Measurements from ENCODE around the gene LUM.

LUM gene

DNA sequence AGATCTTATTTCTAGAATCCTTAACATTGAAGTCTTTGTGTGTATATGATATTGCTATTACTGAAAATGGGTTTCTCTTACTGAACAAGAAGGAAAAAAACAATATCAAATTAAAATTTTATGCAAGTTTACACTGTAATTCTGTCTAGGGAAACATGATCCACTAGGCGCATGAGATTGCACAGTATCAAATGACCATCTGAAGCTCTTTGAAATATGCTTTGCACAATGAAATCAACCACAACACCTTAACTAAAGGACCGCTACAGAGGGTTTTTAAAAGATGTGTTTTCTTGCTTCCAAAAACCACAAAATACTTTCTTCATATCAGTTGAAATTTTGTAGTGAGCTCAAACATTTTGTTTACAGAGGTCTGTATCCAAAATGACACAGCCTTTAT is 38.4 kb downstream of the LUM start:
- DNase-seq, result no peak

GRCh38 chr12:91070936-91071335 is 40.4 kb downstream of the LUM start:
- DNase-seq, result no peak

DNA sequence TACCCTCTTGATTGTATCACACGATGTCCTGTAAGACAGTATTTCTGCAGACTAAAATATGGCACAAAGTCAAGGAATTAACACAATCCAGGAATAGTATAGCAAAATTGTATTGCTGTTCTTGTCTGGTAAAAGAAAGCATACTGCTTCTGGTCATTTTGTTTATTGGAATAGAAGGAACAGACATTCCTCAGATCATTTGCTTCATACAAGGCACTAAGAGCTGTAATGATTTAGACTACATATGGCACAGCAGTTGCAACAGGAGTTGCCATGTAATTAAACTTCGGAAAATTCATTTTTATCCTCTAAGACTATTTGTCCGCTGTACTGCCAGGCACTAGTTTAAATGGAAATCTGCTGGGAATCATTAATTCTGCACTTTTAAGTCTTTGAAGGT is 45.9 kb downstream of the LUM start:
- DNase-seq, result no peak

GRCh38 chr12:91064640-91065039 is 46.7 kb downstream of the LUM start:
- DNase-seq, result no peak

- DNase-seq, result no peak
These were observed 50.2 kb downstream of the LUM start for GRCh38 chr12:91061091-91061490.

DNA sequence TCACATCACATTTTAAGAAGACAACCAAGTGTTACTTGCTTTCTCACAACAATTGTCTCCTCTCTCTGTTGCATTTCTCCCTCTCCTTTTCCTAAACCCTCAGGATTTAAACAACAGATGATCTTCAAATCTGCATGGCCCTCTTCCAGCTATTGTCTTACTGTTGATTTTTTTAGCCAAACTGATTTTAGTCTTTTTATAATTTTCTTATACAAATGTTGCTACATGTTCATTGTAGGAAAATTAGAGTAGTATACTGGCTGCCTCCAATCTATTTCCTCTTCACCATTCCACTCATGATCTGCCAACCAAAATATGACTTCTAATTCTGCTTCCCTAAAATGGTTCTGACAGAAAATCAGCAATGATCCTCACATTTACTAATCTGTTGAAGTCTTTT is 52.1 kb downstream of the LUM start:
- DNase-seq, result no peak

GRCh38 chr12:91058786-91059185 is 52.5 kb downstream of the LUM start:
- no peak for DNase-seq

GRCh38 chr12:91057368-91058165 is 53.7 kb downstream of the LUM start, which contains the start of gene KERA:
Gene KERA, minus strand, starts transcription at chr12:91058024. Its CDS starts 1,743 bp downstream, at chr12:91056281.
- DNase-seq, result no peak

- DNase-seq, result no peak
These were observed 54.8 kb downstream of the LUM start for GRCh38 chr12:91056488-91056887.

GRCh38 chr12:91055976-91056375 is 55.3 kb downstream of the LUM start:
- no peak for DNase-seq

GRCh38 chr12:91053951-91054715 is 57.2 kb downstream of the LUM start:
- DNase-seq, result no peak

All from stimulated activated CD4-positive, alpha-beta T cell treated with anti-CD3 and anti-CD28 coated beads, Interleukin-1b, Interleukin-23, amount 100 ng/mL, for 48 hours (primary cell).